Endothelial cell (in vitro differentiated cells): ENCODE data around the gene UBA6. TPM values are rescaled to one million over a fixed set of nuclear protein-coding genes. Genes with fewer than 3 reads are reported as not detected.
"Not testable (repeated sequence)": the region's sequence is repeated elsewhere in the genome, so short reads cannot be mapped to it uniquely, and the experiment has no call there.

Experiments
- DNase-seq: peaks from one replicate; pipeline ENCODE4 v3.0.0; 2021; ENCODE audit warnings: low spot score
- H3K27ac Mint-ChIP-seq: one replicate; pipeline ENCODE4 v1.8.0; 2021; ENCODE audit warnings: mixed read lengths, inconsistent platforms; ENCODE audit not compliant: unreplicated experiment
- H3K27me3 Mint-ChIP-seq: one replicate; pipeline ENCODE4 v1.8.0; 2021; ENCODE audit warnings: mild to moderate bottlenecking, moderate library complexity, mixed read lengths, inconsistent platforms; ENCODE audit not compliant: unreplicated experiment
- H3K36me3 Mint-ChIP-seq: one replicate; pipeline ENCODE4 v1.8.0; 2021; ENCODE audit warnings: mild to moderate bottlenecking, low read depth, mixed read lengths, inconsistent platforms; ENCODE audit not compliant: unreplicated experiment
- H3K4me1 Mint-ChIP-seq: one replicate; pipeline ENCODE4 v1.8.0; 2021; ENCODE audit warnings: mild to moderate bottlenecking, mixed read lengths, inconsistent platforms; ENCODE audit not compliant: unreplicated experiment
- H3K4me3 Mint-ChIP-seq: one replicate; pipeline ENCODE4 v1.8.0; 2021; ENCODE audit warnings: mild to moderate bottlenecking, mixed read lengths, inconsistent platforms; ENCODE audit not compliant: unreplicated experiment
- H3K9me3 Mint-ChIP-seq: one replicate; pipeline ENCODE4 v1.8.0; 2021; ENCODE audit warnings: mixed read lengths, inconsistent platforms; ENCODE audit not compliant: unreplicated experiment
- total RNA-seq: library from RNA; stranded (reverse); fragmentation: NEBNext Ultra II Directional; extraction: Animal tissue kit (Norgen Biotek cat#: 25700); gene quantifications from one replicate; pipeline ENCODE4 v1.2.1, GENCODE V29; 2021; ENCODE audit not compliant: unreplicated experiment
- TF ChIP-seq, protein P1 (sequence below): fragments of 200-600 bp; sonication (generic); IDR thresholded peaks from one replicate; pipeline ENCODE4 v1.5.0; 2021; ENCODE audit warnings: antibody characterized with exemption; ENCODE audit not compliant: unreplicated experiment

Gene UBA6
- total RNA-seq, 1 donor from 2014 or later = 79.5 TPM

DNA sequence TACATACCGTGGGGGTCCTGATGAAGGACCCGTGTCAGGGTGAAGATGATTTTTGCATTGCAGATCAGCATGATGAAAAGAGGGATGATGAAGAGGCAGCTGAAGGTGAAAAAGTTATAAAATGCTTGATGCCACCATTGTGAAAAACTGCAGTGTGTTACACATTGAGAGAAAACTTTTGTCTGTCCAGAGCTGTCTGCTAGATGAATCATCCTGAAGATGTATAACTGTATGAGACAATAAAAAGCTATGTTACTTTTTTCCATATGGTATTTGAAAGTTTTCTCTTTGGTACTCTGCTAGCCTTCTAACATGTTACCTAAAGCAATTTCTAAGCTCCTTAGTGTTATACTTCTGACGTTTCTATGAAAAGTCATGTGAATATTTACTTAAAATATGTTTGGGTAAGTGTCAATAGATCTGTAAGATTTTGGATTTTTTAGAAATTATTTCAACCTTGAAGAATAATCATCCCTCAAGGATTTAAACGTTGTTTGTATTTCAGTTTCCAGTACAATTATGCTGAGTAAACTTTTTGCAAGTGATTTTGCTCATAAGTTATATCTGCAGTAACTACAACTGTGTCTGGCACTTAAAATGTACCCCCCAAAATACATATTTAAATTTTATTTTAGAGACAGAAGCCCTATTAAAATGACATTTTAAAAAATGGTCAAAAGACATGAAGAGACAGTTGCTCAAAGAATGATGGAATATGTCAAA lies 43.8 kb upstream of the UBA6 start:
- Mint-ChIP-seq H3K9me3 (no peaks in the 10 kb centered on the region), H3K36me3 (no peaks in the 10 kb centered on the region), H3K27me3 (no peaks in the 10 kb centered on the region), H3K4me1 (peaks cover 3% of the 10 kb centered on the region), H3K27ac (no peak overlapping the region), H3K4me3 (no peak overlapping the region)
- DNase-seq = no peak
- TF ChIP-seq, protein P1, sequence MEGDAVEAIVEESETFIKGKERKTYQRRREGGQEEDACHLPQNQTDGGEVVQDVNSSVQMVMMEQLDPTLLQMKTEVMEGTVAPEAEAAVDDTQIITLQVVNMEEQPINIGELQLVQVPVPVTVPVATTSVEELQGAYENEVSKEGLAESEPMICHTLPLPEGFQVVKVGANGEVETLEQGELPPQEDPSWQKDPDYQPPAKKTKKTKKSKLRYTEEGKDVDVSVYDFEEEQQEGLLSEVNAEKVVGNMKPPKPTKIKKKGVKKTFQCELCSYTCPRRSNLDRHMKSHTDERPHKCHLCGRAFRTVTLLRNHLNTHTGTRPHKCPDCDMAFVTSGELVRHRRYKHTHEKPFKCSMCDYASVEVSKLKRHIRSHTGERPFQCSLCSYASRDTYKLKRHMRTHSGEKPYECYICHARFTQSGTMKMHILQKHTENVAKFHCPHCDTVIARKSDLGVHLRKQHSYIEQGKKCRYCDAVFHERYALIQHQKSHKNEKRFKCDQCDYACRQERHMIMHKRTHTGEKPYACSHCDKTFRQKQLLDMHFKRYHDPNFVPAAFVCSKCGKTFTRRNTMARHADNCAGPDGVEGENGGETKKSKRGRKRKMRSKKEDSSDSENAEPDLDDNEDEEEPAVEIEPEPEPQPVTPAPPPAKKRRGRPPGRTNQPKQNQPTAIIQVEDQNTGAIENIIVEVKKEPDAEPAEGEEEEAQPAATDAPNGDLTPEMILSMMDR = no peak

DNA sequence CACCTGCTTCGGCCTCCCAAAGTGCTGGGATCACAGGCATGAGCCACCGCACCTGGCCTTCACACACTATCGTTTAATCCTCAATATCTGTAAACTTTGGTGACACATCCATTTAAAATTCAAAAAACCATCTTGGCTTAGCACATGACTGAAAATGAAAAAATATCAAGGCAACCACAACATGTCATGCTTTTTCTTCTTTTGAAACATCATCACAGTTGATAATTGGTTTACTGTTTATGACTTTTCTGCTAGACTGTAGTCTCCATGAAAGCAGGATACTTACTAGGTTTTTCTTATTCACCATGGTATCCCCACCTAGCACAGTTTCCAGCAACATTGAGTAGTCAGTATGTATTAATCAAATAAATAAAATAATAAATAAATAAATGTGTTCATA lies 42.2 kb upstream of the UBA6 start:
- Mint-ChIP-seq H3K9me3 (no peaks in the 10 kb centered on the region), H3K27ac (no peak overlapping the region), H3K4me1 (peaks cover 3% of the 10 kb centered on the region), H3K4me3 (no peak overlapping the region), H3K36me3 (no peaks in the 10 kb centered on the region), H3K27me3 (no peaks in the 10 kb centered on the region)
- no peak for DNase-seq
- TF ChIP-seq, protein P1 = no peak

DNA sequence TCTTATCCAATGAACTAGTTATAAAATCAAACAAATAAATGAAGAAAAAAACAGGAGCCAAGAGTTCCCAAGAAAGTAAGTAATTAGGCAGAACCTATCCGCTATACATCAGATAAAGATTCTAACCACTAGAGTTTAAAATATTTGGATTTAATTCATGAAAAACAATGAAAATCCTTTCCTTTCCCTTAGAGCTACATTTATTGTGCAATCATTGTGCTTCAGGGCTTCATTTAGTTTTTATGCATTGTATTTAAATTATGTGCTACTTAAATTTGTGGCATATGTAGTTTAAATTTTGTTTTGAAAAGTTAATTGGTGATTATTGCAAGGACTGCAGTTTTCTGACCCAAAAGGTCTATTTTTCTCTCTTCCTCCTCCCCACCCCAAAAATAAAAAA lies 35.3 kb upstream of the UBA6 start:
- Mint-ChIP-seq H3K27ac (no peak overlapping the region), H3K36me3 (peaks cover 4% of the 10 kb centered on the region), H3K4me3 (no peak overlapping the region), H3K4me1 (no peaks in the 10 kb centered on the region), H3K9me3 (no peaks in the 10 kb centered on the region), H3K27me3 (no peaks in the 10 kb centered on the region)
- TF ChIP-seq, protein P1 = no peak
- no peak for DNase-seq

DNA sequence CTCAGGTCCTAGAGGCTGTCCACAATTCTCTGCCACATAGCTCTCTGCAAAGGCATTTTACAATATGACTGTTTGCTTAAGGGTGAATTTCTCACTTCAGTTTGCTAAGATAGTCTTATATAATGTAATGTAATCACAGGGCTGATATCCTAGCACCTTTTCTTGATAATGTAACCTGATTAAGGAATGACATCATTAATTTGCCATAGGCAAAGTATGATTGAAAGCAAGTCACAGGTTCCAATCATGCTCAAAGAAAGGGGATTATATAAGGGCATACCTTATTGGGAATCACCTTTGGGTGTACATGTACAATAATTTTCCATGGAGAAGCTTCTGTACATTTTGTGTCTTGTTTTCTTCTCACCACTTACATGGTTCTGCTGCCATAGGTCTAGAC lies 34.4 kb upstream of the UBA6 start:
- no peak for DNase-seq
- TF ChIP-seq, protein P1 = no peak
- H3K9me3 Mint-ChIP-seq = no peaks in the 10 kb centered on the region
- H3K4me1 Mint-ChIP-seq = no peaks in the 10 kb centered on the region
- H3K27ac Mint-ChIP-seq = no peak overlapping the region
- peaks cover 4% of the 10 kb centered on the region for H3K36me3 Mint-ChIP-seq
- H3K4me3 Mint-ChIP-seq = no peak overlapping the region
- no peaks in the 10 kb centered on the region for H3K27me3 Mint-ChIP-seq

DNA sequence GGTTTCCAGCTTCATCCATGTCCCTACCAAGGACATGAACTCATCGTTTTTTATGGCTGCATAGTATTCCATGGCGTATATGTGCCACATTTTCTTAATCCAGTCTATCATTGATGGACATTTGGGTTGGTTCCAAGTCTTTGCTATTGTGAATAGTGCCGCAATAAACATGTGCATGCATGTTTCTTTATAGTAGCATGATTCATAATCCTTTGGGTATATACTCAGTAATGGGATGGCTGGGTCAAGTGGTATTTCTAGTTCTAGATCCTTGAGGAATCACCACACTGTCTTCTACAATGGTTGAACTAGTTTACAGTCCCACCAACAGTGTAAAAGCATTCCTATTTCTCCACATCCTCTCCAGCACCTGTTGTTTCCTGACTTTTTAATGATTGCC lies 29.6 kb upstream of the UBA6 start:
- not testable (repeated sequence) for H3K4me3 Mint-ChIP-seq, DNase-seq, H3K4me1 Mint-ChIP-seq, H3K36me3 Mint-ChIP-seq, H3K27ac Mint-ChIP-seq, H3K27me3 Mint-ChIP-seq, H3K9me3 Mint-ChIP-seq
